Measurements from ENCODE around the gene APBA1.

Gene APBA1

DNA sequence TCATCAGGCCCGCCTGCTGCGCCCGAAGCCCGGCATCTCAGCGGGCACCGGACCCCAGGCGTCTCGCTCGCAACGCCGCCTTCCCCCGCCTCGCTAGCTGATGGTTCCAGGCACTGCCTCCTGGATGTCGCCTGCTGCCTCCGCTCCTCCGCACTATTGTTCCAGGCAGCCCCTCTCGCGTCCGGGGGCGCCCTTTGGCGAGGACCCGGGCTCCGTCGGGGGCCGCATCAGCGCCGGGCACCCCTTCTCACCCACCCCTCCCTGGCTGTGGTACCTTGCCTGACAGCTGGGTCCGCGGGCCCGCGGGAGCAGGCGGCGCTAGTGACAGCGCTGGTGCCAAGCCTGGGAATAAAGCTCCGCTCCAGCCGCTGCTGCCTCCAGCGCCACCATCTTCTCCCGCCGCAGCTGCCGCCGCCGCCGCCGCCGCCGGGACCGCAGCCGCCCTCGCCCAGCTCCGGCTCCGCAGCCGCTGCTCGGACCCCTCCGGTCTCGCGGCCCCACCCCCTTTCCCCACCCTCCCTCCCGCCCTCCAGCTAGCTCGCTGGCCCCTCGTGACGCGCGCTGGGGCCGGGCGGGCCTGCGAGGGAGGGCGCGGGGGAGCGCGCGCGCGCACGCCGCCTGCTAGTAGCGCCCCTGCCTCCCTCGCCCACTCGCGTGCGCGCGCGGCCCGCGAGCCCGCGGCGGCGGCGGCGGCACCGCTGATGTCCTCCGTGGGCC is at the start of gene APBA1:
Gene APBA1, minus strand, starts transcription at position 493 of the 717 bp plus-strand sequence.
- peak; percentile 69 for DNase-seq (ENCODE audit: low spot score)

DNA sequence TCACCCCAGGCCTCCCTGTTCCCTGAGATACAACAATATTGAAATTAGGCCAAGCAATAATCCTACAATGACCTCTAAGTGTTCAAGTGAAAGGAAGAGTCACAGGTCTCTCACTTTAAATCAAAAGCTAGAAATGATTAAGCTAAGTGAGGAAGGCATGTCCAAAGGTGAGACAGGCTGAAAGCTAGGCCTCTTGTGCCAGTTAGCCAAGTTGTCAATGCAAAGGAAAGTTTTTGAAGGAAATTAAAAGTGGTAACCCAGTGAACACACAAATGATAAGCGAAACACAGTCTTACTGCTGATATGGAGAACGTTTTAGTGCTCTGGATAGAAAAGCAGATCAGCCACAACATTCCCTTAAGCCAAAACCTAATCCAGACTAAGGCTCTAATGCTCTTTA is 47.8 kb upstream of the APBA1 start:
- no peak for DNase-seq (ENCODE audit: low spot score)

DNA sequence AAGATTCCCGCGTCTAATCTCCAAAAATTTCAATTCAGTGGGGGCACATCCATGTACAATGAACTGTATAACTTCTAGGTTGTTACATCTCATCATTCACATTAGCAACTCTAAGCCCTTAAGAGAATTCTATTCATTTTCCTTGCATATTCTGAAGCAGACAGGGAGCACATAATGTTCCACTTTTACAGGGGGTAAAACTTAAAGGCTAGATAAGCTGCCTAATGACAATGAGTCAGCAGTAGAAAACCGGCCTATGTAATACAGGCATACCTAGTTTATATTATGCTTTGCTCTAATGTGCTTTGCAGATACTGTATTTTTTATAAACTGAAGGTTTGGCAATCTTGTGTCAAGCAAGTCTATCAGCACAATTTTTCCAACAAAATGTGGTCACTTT is 47.2 kb upstream of the APBA1 start:
- DNase-seq (ENCODE audit: low spot score), result no peak

DNA sequence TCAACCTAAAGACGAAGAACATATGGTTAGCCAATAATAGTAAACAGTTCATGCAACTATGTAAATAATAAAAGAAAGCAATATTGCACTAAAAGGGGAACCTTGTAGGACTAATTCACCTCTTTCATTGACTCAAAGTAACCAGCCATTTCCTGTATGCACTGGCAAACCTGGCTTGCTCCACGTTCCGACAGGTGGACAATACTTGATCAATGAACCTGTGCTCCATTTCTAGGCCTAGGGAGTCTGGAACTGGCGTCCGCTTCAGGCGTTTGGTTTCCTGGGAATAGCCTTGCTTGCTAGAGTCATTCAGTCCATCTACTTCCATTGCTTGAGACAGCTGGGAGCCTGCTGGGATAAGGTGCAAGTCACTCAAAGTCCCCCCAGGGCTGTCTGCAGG is 46.0 kb upstream of the APBA1 start:
- DNase-seq (ENCODE audit: low spot score), result no peak

DNA sequence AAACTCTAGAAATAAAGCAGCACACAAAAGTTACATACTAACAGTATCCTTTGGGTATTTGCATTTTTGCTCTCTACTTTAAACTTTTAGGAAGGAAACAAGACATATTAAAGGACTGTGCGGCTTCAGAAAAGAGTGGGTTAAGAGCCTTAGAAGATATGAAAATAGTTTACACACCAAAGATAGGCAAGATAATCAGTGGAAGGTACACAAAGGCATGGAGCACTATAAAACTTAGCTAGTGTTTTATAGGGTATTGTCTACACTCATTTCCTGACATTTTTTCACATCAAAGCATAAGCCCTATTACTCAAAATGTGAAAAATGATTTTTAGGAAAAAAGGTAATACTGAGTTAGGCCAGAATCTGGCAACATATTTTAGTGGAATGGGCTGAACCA is 43.7 kb upstream of the APBA1 start:
- no peak for DNase-seq (ENCODE audit: low spot score)

DNA sequence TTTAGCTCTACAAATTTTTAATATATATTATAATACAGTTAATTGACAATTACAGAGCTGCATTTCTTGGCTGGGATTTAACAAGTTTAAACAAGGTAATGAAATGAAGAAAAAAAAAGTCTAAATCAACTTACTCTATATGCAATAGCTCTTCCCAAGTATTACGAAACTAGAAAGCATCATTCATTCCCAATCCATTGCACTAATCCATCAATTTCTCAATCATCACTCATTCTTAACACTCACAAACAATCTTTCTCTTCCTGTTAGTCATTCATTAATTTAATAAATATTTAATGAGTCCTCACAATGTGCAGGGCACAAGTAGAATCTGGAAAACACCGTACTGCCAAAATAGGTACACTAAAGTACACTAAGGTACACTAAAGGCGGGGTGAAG is 42.9 kb upstream of the APBA1 start:
- no peak for DNase-seq (ENCODE audit: low spot score)

DNA sequence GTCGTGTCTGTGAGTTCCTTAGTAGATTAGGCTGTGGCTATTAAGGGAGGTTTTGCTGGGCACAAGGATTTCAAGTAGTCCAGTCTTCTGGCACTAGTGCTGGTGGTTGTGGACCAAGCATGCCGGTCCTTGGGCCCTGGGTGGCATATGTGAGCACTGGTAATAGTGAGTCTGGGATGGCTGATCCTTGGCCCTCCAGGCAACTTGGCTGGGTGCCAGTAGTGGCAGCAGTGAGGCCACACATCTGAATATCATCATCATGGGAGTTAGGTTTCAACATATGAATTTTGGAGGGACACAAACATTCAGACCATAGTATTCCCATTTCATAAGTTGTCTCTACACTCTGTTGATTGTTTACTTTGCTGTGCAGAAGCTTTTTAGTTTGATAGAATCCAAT is 25.3 kb upstream of the APBA1 start:
- DNase-seq (ENCODE audit: low spot score), result no peak

DNA sequence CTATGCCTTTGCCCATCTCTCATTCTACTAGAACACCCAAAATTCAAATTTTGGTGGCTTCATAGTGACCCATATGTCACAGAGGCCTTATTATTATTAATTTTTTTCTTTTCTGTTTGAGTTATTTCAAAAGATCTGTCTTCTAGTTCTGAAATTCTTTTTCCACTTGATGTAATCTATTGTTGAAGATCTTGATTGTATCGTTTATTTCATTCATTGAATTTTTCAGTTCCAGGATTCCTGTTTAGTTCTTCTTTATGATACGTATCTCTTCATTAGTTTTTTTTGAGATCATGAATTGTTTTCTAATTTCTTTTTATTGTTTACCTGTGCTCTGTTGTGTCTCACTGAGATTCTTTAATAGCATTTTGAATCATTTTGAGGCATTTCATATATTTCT is 24.6 kb upstream of the APBA1 start:
- DNase-seq (ENCODE audit: low spot score), result no peak

DNA sequence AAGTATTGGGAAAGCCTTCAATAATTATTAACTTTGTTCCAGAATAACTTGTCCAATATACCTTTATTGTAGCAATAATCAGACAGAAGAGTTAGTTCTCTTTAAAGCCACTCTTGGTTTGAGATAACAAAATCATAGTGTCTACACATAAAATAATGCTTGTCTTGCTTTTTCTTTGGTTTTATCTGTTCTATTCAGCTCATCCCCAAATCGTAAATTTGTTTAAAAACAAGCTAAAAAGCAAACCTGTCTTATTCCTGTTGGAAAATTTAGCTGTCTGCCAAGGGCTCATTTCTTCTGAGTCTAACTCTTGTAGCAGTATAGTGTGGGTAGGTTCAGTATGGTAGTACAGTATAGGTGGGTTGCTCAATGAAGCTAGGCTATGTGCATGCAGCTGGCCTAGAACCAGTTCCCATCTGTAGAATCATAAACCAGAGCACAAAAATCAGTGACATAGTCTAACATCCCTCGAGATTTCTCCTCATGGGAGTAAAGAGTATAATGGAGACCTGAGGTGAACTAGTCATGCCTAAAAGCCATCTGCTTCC is 17.9 kb upstream of the APBA1 start:
- no peak for DNase-seq (ENCODE audit: low spot score)

DNA sequence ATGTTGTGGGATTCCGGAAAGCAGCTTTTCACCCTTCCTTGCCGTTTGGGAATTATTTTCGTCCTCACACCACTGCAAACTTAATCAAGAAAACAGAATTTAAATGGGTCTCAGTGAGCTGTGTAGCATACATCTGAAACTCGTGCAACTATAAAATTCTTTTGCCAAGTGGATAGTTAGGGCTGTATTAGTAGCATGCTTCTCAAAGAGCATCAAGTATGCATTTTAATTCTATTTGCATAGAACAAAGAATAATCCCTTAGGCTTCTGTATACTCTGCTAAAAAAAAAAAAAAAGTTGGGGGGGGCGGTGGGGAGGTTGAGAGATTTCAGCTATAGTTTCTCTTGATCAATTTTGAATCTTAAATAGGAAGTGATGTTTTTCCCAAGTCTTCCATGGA is 11.8 kb upstream of the APBA1 start:
- DNase-seq (ENCODE audit: low spot score), result no peak

DNA sequence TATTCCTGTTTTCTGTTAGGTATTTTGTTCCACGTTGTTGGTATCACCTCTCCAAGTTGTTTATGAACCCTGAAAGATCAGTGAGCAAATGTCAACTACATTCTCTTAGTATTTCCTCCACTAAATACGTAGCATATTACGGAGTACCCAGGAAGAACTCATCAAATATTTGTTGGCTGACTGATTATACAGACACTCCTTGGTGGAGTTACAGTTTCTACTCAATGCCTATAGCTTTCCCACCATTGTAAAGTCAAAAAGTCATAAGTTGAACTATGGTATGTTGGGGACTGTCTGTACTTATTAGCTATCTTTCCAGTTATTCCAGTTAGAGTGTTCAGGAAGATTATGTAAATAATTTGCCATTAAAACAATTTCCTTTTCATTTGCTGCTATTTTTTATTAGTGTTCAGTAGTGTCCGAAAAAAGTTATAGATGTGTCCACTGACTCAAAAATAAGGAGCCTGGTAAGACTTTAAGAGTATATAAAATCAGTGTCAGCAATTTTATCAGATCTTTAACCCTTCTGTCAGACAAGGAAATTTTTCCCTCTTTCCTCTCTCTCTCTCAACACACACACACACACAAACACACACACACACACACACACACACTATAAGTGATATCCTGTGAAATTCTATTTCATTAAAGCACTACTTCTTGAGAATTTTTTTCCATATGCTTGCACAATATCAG is 6.8 kb upstream of the APBA1 start:
- no peak for DNase-seq (ENCODE audit: low spot score)

DNA sequence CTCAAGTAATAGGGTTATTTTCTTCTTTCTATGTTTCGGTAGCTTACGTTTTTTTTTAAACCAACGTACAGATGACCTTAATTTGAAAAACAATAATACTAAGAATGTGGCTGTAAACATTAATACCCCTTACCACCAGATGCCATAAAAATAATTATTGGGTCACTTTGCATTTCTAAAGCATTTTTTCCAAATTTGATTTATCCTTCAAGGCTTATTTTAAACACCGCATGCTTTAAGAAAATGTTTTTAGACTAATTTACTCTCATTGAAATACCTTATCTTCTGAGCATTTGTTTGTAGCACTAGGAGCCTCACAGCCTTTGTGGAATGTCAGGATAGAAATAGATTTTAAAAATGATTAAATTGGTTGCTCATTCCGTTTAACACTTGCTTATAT is 5.8 kb upstream of the APBA1 start:
- DNase-seq (ENCODE audit: low spot score), result no peak

DNA sequence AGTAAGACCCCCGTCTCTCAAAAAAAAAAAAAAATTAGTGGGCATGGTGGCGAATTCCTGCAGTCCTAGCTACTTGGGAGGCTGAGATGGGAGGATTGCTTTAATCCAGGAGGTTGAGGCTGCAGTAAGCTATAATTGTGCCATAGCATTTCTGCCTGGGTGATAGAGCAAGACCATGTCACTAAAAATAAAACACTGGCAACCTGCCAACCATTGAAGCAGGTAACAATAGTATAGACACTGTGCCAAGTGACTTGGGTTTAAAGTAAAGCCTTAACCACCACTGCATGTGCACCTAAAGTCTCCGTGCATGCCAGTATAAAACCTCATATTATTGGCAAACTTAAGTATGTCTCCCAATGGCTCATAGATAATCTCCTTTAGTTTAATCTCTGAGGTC is 3.4 kb upstream of the APBA1 start:
- DNase-seq (ENCODE audit: low spot score), result no peak

DNA sequence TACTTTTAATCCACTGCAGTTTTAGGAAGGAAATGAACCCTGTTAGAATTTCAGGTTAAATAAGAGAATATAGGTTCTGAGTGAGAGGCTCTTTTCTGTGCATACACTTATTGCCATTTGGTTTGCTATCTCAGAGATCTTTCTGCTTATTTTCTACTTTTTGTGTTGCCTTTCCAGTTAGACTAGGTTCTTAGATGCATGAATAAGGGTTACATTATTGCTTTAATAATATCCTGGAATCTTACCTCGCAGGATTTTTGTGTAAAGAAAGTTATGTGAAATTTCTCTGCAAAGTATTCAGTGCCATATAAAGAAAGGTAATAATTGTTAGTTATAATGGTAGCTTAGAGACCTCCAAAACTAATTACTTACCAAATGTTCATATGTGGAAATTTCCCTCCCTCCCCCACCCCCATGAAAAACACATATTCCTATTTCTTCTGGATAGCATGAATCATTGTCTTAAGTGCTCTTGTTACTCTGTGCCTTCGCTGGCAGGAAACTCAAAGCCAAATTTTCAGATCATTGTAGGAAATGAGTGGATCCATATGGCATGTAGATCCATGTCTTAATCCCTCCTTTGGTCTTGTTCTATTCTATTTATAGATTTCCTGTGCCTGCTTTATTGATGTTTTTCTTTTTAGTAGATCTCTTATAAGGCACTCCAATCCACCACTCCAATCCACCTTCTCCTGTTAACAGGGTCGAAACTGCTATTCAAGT is 2.7 kb upstream of the APBA1 start:
- no peak for DNase-seq (ENCODE audit: low spot score)

DNA sequence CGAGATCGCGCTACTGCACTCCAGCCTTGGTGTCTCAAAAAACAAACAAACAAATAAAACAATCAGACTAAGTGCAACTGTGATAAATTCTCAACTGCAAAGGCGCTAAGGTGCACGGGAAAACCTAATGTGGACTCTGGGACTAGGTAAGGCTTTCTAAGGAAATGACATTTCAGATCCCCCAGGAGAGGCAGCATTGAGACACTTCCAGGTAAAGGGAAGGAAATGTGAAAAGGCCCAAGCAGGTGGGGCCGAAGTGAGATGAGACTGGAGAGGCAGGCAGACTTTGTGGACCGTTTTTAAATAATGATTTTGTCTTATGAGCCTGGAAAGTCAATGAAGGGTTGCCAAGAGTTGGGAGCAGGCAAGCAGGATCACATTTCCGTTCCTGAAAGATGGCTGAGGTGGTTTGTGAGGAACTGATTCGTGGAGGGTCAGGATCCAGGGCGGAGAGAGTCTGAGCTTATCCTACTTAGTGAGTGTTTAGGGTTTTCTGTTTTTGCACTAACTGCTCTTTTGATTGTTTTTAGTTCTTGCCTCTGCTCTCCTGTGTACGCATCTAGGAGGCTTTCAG is 2.0 kb upstream of the APBA1 start:
- peak; percentile 32 for DNase-seq (ENCODE audit: low spot score)

DNA sequence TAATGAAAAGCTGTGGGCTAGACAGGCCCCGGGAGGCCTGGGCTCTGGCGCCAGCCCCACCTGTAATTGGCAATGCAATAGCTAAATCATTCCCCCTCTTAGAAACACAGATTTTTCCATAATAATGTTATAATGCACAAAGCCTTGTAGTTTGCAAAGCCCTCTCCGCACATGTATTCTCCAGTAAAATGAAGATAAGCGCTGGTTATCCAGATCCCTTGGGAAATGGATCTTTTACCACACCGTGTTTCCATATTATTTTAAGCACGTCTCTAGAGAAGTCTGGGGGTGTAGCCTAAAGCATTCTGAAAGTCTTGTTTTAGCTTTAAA is 1.1 kb upstream of the APBA1 start:
- no peak for DNase-seq (ENCODE audit: low spot score)

DNA sequence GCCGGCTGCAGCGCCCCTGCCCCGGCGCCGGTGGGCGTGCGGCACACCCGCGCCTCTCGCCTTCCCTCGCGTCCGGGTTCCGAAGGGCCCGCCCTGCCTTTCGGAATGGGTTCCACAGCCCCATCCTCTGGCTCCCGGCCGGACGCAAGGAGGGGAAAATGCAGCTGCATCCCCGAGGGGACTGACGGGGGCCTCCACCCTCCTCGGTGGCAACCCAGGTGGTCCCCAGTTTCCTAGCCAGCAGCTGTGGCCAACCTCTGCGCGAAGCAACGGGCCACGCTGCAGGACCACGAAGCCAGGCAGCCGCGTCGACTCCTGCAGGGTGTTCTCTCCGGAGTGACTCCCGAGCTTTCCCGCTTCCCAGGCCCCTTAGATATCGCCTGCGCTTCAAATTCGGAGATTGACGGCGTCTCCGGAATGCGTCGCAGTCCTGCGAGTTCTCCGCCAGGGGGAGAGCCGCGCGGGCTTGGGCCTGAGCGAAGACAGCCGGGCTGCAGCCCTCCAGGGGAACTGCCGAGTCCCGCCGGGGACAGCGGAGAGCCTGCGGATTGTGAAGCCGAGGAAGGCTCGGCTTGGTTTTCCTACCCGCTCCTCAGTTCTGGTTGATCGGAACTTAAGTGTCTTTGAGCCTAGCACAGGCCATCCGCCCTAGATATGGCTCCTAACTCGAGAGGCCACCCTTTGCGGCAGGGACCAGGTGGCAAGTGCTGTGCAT is 582 bp upstream of the APBA1 start:
- peak; percentile 85 for DNase-seq (ENCODE audit: low spot score)

DNA sequence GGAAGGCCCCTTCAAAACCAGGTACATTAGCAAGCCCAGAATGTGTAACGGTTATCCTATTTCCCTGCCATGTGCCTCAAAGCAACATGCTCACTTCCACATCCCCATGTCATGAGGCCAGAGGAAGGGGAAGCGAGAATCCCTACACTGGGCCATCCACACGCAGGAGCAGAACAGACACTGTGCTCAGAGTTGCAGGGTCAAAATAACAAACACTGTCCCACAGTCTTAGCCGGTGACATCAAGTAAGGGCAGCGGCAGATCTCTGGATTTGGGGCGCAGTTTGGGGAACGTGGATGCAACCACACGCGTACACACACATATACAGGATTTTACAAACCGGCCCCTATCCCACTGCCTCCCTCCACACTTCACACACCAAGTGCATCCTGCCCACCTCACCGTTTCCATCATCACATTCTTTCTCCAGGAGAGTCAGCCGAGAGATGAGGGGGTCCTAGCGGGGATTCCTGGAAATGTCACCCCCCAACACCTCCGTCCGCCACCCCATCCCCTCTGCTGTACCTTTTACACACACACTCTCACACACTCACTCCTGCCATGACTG is 776 bp downstream of the APBA1 start:
- DNase-seq (ENCODE audit: low spot score), result no peak

DNA sequence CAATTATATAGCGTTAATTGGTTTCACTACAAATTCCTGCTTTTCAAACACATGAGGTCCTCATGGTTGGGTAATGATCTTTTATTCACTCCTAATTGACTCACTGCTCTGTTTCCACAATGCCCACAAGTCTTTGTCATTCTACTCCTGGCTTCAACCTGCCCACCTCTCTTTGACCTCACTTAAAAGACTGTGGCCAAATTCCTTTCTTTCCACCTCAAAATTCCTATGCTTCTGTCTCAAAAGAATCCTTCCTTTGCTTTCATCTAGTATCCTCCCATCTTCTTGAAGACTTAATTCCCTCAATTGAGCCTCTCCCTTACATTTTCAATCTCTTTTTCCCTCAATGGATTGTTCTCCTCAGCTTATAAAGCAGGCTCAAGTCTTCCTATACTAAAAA is 4.9 kb downstream of the APBA1 start:
- DNase-seq (ENCODE audit: low spot score), result peak; percentile 19

DNA sequence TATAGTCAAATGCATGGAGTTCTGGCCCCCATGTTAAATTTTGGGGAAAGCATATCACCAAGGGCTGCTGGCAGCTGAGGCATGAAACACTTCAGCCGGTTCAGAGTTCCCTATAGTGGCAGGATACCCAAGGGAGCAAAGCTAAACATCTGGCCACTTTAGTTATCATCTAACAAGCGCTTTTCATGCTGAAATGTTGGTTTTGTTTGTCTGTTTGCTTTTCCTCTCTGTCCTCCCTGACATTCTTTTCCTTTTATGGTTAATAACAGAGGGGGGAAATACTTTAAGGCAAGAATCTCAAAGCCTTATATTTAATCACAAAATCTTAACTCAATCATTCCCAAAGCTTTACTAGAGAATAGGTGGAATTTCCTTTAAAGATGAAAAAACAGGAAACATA is 11.9 kb downstream of the APBA1 start:
- DNase-seq (ENCODE audit: low spot score), result no peak

DNA sequence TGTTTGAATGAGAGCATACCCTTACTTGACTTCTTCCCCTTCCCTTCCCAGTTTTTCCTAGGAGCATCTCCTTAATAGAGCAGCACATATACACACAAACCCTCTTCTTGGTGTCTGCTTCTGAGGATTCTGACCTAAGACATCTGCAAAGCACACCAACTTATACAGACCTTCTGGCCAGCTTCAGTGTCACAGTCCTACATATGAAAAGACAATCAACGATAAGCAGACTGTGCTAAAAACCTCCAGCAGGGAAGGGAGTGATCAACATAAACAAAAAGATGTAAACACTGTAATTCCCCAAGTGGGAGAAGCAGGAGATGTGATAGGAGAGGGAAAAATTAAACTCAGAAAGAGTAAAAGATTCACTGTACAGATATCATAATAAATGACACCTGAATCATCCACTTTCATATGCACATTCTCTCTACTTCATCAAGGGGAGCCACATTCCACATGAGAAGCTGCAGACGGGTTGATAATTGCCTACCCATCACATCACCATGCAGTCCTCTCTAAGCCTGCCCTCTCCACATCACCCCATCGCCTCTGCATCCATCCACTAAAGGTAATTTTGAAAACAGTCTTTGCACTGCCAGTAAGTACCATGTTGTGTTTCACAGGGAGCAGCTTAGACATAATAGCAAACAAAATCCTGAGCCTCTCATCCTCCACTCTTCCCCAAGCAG is 13.0 kb downstream of the APBA1 start:
- DNase-seq (ENCODE audit: low spot score), result no peak
